Stimulated activated CD4-positive, alpha-beta T cell treated with anti-CD3 and anti-CD28 coated beads, Interleukin-2, amount 100 ng/mL, for 48 hours (primary cell): ENCODE results near the gene GPC1.

Experiments
- DNase-seq, 2 donors: peaks; one replicate each; pipeline ENCODE4 v3.0.0-alpha.2; 2020

GPC1 gene

GRCh38 chr2:240445961-240446663, 10.6 kb downstream of the GPC1 start:
- DNase-seq: no peak

DNA sequence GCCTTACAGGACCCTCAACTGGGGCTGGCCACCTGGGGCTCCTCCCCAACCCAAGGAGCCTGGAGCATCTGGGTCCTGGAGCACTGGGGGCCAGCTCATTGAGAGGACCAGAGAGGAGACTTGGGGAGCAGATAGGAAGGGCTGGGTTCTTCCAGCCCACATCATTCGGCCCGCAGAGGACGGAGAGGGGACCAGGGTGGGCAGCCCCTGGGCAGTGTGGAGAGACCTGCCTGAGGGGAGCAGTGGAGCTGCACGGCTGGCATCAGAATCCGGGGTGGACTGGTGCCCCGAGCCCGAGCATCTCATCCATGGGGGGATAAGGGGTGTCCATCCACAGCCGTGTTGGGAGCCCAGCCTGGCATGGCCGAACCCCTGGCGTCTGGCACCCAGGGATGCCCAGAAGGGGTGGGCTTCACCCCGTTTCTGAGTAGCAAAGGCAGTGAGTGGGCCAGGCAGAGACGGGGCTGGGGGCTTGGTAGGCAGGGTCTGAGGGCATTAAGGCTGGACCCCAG, 11.3 kb downstream of the GPC1 start:
- DNase-seq: no peak

GRCh38 chr2:240447331-240447730, 11.9 kb downstream of the GPC1 start:
- no peak for DNase-seq

GRCh38 chr2:240447934-240448333, 12.5 kb downstream of the GPC1 start:
- no peak for DNase-seq

- no peak for DNase-seq
Observed at GRCh38 chr2:240448387-240449274, 13.2 kb downstream of the GPC1 start.

DNA sequence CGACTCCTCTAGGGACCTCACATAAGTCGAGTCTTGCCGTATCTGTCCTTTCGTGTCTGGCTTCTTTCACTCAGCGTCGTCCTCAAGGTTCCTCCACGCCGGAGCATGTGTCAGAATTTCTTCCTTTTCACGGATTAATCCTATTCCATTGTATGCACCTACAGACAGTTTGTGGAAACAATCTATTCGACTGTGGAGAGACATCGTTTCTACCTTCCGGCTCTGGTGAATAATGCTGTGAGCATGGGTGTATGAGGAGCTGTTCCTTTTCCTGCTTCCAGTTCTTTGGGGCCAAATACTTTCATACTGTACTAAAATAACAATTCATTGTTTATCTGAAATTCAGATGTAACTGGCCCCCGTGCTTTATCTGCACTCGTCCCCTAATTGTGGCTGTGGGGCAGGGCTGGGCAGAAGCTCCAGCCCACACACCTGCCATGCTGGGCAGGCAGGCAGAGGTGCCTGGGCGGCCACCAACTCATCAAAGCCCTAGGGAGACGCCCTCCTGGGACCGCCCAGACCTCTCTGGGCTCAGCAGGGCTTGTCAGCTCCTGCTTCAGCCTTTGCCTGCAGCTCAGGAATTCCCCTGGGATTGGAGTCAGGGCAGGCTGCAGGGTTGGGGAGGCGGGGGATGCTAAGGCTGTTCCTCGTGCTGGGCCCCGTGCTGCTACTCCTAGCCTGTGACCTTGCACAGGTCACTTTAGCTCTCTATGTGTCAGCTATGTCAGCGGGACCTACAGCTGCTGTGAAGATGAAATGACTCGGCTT, 14.5 kb downstream of the GPC1 start:
- no peak for DNase-seq

GRCh38 chr2:240450532-240451107, 15.2 kb downstream of the GPC1 start:
- DNase-seq: no peak

- no peak for DNase-seq
Observed at GRCh38 chr2:240451108-240451611, 15.7 kb downstream of the GPC1 start.

GRCh38 chr2:240451791-240452461, 16.5 kb downstream of the GPC1 start:
- no peak for DNase-seq

- DNase-seq: no peak
Observed at GRCh38 chr2:240452462-240453256, 17.2 kb downstream of the GPC1 start.

- DNase-seq: no peak
Observed at GRCh38 chr2:240453461-240454105, 18.1 kb downstream of the GPC1 start.

DNA sequence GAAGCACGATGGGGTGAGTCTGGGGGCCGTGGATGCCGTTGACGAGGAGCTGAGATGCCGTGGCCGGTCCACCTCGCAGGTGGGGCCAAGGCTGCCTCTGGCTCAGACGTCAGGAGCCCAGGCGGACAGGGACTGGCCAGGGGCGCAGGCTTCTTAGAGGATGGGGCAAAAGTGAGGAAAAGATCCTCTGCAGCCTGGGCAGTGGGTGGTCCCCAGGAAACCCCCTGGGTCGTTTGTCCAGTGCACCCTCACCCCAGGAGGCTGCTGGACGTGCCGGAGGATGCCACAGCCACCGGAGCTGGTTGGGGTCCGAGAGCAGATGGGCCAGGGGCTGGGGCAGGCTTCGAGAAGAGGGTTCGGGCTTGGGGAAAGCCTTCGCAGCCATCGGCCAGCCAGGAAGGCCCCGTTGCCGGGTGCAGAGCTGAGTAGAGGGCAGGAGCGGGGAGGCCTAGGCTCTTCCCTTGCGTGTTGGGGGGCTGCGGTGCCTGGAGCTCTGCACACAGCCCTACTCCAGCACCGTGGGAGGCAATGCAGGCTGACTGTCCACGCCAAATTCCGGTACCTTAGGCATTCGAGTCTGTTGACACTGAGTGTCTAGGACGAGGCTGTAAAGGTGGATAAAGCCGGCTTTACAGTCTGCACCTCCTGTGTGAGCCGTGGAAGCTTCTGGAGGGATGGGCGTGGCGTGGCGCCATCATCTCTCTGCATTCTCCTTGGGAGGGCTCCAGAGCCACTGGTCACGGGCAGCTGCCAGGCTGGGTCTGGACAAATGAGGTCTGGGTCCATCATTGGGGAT, 18.8 kb downstream of the GPC1 start:
- no peak for DNase-seq

DNA sequence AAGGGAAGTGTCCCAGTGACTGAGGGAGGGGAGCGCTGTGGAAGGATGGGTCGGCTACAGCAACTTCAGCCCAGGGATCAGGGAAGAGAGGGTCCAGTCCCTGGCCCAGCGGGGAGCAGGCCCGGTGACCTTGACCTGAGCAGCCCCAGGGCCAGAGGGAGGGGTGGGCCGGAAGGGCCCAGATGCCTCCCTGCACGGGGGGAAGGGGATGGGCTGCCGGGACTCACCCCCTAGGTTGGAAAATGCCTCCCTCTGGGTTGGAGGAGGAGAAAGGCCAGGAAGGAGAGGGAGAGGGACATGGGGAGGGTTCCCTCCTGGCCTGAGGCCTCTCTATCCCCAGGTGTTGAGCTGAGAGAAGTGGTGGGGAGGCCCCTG, 19.8 kb downstream of the GPC1 start:
- no peak for DNase-seq

DNA sequence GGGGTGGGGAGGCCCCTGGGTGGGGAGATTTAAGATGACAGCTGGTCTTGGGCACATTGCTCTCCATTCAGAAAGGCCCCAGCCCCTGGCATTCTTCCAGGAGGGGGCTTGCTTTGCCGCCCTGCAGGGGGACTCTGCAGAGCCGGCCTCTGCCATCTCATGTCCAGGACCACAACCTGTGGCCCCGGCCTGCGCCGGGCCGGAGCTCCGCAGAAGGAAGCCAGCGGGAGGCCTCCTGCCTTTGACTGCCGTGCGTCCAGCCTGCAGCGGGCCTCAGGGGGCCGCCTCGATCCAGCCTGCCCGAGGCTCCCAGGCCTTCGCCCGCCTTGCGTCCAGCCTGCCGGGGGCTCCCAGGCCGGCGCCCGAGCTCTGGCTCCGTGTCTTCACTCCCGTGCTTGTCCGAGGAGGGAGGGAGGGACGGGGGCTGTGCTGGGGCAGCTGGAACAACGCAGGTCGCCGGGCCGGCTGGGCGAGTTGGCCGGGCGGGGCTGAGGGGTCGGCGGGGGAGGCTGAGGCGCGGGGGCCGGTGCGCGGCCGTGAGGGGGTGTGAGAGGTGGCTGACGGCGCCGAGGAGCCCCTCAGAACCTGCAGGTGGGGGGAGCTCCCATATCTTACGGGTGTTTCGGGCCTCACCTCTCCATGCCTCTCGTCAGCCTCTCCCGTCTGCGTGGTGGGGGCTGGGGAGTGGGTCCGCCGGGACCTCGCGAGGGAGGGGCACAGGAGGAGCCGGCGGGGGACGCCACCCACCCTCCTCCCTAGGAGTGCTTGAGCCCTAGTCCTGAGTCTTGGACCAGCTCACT, 20.4 kb downstream of the GPC1 start:
- DNase-seq: no peak

DNA sequence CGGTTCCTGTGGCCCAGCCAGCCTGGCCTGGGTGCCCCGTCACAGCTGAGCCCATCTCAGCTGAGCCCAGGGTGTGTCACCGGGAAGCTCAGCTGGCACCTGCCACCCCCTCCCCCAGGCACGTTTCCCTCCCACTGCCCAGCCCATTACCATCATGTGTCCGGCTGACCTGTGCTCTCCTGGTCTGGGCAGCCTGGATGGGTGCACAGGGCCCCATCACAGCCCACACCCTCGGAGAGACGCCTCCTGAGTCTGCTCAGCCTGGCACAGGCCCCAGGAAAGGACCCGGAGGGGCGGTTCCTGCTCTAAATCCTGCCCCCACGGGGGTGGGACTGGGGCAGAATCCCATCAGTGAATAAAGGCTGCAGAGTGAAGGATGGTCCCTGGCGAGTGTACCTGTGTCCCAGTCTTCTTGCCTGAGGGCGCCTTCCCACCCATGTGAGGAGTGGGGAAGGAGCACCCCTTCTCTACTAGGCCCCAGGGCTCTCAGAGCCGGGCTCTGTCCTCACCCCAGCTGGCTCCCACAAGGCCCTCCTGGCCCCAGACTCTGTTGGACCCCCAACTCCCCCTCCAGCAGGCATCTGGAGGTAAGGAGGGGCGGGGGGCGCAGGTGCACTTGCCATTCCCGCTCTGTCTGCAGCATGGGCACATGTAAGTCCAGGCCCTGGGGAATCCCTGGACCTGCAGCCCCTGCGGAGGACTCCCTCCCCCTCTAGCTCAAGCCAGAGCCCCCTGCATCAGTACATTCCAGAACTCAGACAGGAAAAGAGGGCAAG, 21.2 kb downstream of the GPC1 start:
- no peak for DNase-seq

DNA sequence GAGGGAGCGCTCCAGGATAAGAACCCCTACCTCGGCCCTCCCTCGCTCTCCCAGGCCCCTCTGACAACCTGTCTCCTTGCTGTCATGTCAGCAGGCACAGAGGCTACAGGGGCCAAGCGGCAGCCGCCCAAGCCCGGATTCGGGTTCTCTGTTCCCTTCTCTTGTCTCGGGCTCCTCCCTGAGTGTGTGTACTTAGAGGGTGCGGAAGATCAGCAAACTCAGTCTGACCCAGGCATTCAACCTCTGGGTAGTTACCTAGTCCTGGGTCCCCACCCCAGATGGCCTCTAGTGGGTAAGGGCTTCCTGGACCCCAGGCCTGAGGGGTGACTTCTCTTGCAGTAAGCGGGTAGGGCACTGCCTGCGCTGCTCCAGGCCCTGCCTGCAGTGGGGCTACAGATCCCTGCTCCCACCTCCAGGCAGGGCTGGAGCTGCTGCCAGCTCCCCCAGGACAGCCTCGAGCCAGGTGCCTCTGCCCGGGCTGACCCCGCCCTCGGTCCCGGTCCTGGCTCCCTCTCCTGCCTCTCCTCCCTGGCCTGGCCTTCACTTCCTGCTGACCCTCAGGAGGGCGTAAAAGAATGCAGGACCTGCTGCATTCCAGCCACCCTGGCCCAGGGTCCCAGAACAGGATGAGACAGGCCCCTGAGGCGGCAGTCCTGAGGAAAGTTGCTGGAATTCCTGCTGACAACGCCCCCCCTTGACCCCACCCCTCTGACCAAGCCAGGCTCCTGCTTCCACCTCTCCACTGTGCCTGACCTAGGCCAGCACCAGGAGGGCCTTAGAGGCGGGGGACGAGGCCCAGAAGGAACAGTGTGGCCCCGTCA, 22.0 kb downstream of the GPC1 start:
- DNase-seq: no peak
